HG03520 (cell line): Measurements from ENCODE around the gene ZDHHC24.

Experiments used
- ATAC-seq: cut with Tn5 transposase; IDR thresholded peaks from one replicate; pipeline ENCODE4 v1.9.1; 2021; ENCODE audit warnings: mild to moderate bottlenecking, moderate library complexity; ENCODE audit not compliant: unreplicated experiment

ZDHHC24 gene

GRCh38 chr11:66505276-66505816 is 40.5 kb downstream of the ZDHHC24 start:
- no peak for ATAC-seq

- ATAC-seq: no peak
These were observed 47.3 kb downstream of the ZDHHC24 start for GRCh38 chr11:66498506-66498905.

- ATAC-seq: no peak
These were observed 48.6 kb downstream of the ZDHHC24 start for GRCh38 chr11:66497206-66497605.

- no peak for ATAC-seq
These were observed 50.4 kb downstream of the ZDHHC24 start for GRCh38 chr11:66495401-66495854.

GRCh38 chr11:66494935-66495334 is 50.9 kb downstream of the ZDHHC24 start:
- no peak for ATAC-seq

- ATAC-seq: no peak
These were observed 51.4 kb downstream of the ZDHHC24 start for GRCh38 chr11:66494458-66494857.

GRCh38 chr11:66493130-66493529 is 52.7 kb downstream of the ZDHHC24 start:
- no peak for ATAC-seq

GRCh38 chr11:66492161-66492865 is 53.5 kb downstream of the ZDHHC24 start:
- no peak for ATAC-seq

- no peak for ATAC-seq
These were observed 54.4 kb downstream of the ZDHHC24 start for GRCh38 chr11:66491315-66491935.

GRCh38 chr11:66489636-66490035 is 56.2 kb downstream of the ZDHHC24 start:
- ATAC-seq: no peak

- ATAC-seq: no peak
These were observed 56.9 kb downstream of the ZDHHC24 start for GRCh38 chr11:66488957-66489356.

- no peak for ATAC-seq
These were observed 61.0 kb downstream of the ZDHHC24 start for GRCh38 chr11:66484806-66485380.

GRCh38 chr11:66480117-66480938 is 65.5 kb downstream of the ZDHHC24 start, which contains the start of gene DPP3:
TSS of gene DPP3 (plus strand) at chr11:66480434. CDS start at chr11:66482201, 1,767 bp downstream.
- ATAC-seq: peak; percentile 91

- no peak for ATAC-seq
These were observed 66.3 kb downstream of the ZDHHC24 start for GRCh38 chr11:66479394-66480116.

- no peak for ATAC-seq
These were observed 67.0 kb downstream of the ZDHHC24 start for GRCh38 chr11:66478729-66479393.

GRCh38 chr11:66477263-66478201 is 68.3 kb downstream of the ZDHHC24 start:
- ATAC-seq: no peak

GRCh38 chr11:66476841-66477251 is 69.0 kb downstream of the ZDHHC24 start:
- no peak for ATAC-seq

GRCh38 chr11:66476173-66476840 is 69.5 kb downstream of the ZDHHC24 start:
- ATAC-seq: no peak
